ENCODE results near the gene XRN2.
"Not testable (repeated sequence)": the region's sequence is repeated elsewhere in the genome, so short reads cannot be mapped to it uniquely, and the experiment has no call there.

Gene XRN2

GRCh38 chr20:21357844-21358243 is 54.7 kb downstream of the XRN2 start:
- no peak overlapping the region for H3K27ac ChIP-seq (ENCODE audit: low read length)
- no peaks in the 10 kb centered on the region for H3K27me3 ChIP-seq (ENCODE audit: insufficient read depth, low read length)
- no peaks in the 10 kb centered on the region for H3K4me1 ChIP-seq (ENCODE audit: insufficient read depth, low read length)
- no peaks in the 10 kb centered on the region for H3K9me3 ChIP-seq (ENCODE audit: insufficient read depth, low read depth, low read length)
- H3K36me3 ChIP-seq (ENCODE audit: insufficient read depth, low read depth, low read length) = peaks cover 98% of the 10 kb centered on the region
- H3K4me3 ChIP-seq (ENCODE audit: low read length) = no peak overlapping the region
- no peak overlapping the region for H3K9ac ChIP-seq (ENCODE audit: low read depth, low read length)

- H3K36me3 ChIP-seq (ENCODE audit: insufficient read depth, low read depth, low read length) = peaks cover 100% of the 10 kb centered on the region
- H3K27me3 ChIP-seq (ENCODE audit: insufficient read depth, low read length) = no peaks in the 10 kb centered on the region
- no peaks in the 10 kb centered on the region for H3K4me1 ChIP-seq (ENCODE audit: insufficient read depth, low read length)
- no peak overlapping the region for H3K4me3 ChIP-seq (ENCODE audit: low read length)
- no peak overlapping the region for H3K27ac ChIP-seq (ENCODE audit: low read length)
- H3K9me3 ChIP-seq (ENCODE audit: insufficient read depth, low read depth, low read length) = no peaks in the 10 kb centered on the region
- no peak overlapping the region for H3K9ac ChIP-seq (ENCODE audit: low read depth, low read length)
These were observed 55.6 kb downstream of the XRN2 start for GRCh38 chr20:21358737-21359136.

- H3K9me3 ChIP-seq (ENCODE audit: insufficient read depth, low read depth, low read length) = no peaks in the 10 kb centered on the region
- no peak overlapping the region for H3K27ac ChIP-seq (ENCODE audit: low read length)
- no peaks in the 10 kb centered on the region for H3K4me1 ChIP-seq (ENCODE audit: insufficient read depth, low read length)
- H3K9ac ChIP-seq (ENCODE audit: low read depth, low read length) = no peak overlapping the region
- H3K36me3 ChIP-seq (ENCODE audit: insufficient read depth, low read depth, low read length) = peaks cover 98% of the 10 kb centered on the region
- no peaks in the 10 kb centered on the region for H3K27me3 ChIP-seq (ENCODE audit: insufficient read depth, low read length)
- H3K4me3 ChIP-seq (ENCODE audit: low read length) = no peak overlapping the region
These were observed 57.6 kb downstream of the XRN2 start for GRCh38 chr20:21360705-21361104.

GRCh38 chr20:21361266-21361665 is 58.1 kb downstream of the XRN2 start:
- Histone ChIP-seq H3K27ac (ENCODE audit: low read length) (no peak overlapping the region), H3K36me3 (ENCODE audit: insufficient read depth, low read depth, low read length) (peaks cover 94% of the 10 kb centered on the region), H3K27me3 (ENCODE audit: insufficient read depth, low read length) (no peaks in the 10 kb centered on the region), H3K4me1 (ENCODE audit: insufficient read depth, low read length) (no peaks in the 10 kb centered on the region), H3K9ac (ENCODE audit: low read depth, low read length) (no peak overlapping the region), H3K4me3 (ENCODE audit: low read length) (no peak overlapping the region), H3K9me3 (ENCODE audit: insufficient read depth, low read depth, low read length) (no peaks in the 10 kb centered on the region)

- Histone ChIP-seq H3K4me1 (ENCODE audit: insufficient read depth, low read length) (no peaks in the 10 kb centered on the region), H3K27ac (ENCODE audit: low read length) (no peak overlapping the region), H3K9ac (ENCODE audit: low read depth, low read length) (no peak overlapping the region), H3K4me3 (ENCODE audit: low read length) (no peak overlapping the region), H3K36me3 (ENCODE audit: insufficient read depth, low read depth, low read length) (peaks cover 94% of the 10 kb centered on the region), H3K27me3 (ENCODE audit: insufficient read depth, low read length) (no peaks in the 10 kb centered on the region), H3K9me3 (ENCODE audit: insufficient read depth, low read depth, low read length) (no peaks in the 10 kb centered on the region)
These were observed 61.3 kb downstream of the XRN2 start for GRCh38 chr20:21364413-21364812.

- Histone ChIP-seq H3K27ac (ENCODE audit: low read length) (no peak overlapping the region), H3K9me3 (ENCODE audit: insufficient read depth, low read depth, low read length) (no peaks in the 10 kb centered on the region), H3K36me3 (ENCODE audit: insufficient read depth, low read depth, low read length) (peaks cover 90% of the 10 kb centered on the region), H3K27me3 (ENCODE audit: insufficient read depth, low read length) (no peaks in the 10 kb centered on the region), H3K4me1 (ENCODE audit: insufficient read depth, low read length) (no peaks in the 10 kb centered on the region), H3K9ac (ENCODE audit: low read depth, low read length) (no peak overlapping the region), H3K4me3 (ENCODE audit: low read length) (no peak overlapping the region)
These were observed 62.6 kb downstream of the XRN2 start for GRCh38 chr20:21365771-21366170.

- H3K27me3 ChIP-seq (ENCODE audit: insufficient read depth, low read length); H3K9me3 ChIP-seq (ENCODE audit: insufficient read depth, low read depth, low read length); H3K9ac ChIP-seq (ENCODE audit: low read depth, low read length); H3K4me3 ChIP-seq (ENCODE audit: low read length); H3K27ac ChIP-seq (ENCODE audit: low read length); H3K4me1 ChIP-seq (ENCODE audit: insufficient read depth, low read length): not testable (repeated sequence)
- H3K36me3 ChIP-seq (ENCODE audit: insufficient read depth, low read depth, low read length) = peaks cover 90% of the 10 kb centered on the region
These were observed 63.1 kb downstream of the XRN2 start for GRCh38 chr20:21366273-21366672.

- peaks cover 90% of the 10 kb centered on the region for H3K36me3 ChIP-seq (ENCODE audit: insufficient read depth, low read depth, low read length)
- H3K4me3 ChIP-seq (ENCODE audit: low read length) = no peak overlapping the region
- H3K9ac ChIP-seq (ENCODE audit: low read depth, low read length) = no peak overlapping the region
- H3K27ac ChIP-seq (ENCODE audit: low read length) = no peak overlapping the region
- H3K4me1 ChIP-seq (ENCODE audit: insufficient read depth, low read length) = no peaks in the 10 kb centered on the region
- H3K9me3 ChIP-seq (ENCODE audit: insufficient read depth, low read depth, low read length) = no peaks in the 10 kb centered on the region
- H3K27me3 ChIP-seq (ENCODE audit: insufficient read depth, low read length) = no peaks in the 10 kb centered on the region
These were observed 65.7 kb downstream of the XRN2 start for GRCh38 chr20:21368791-21369190.

GRCh38 chr20:21371193-21371592 is 68.1 kb downstream of the XRN2 start:
- Histone ChIP-seq H3K4me1 (ENCODE audit: insufficient read depth, low read length) (no peaks in the 10 kb centered on the region), H3K4me3 (ENCODE audit: low read length) (no peak overlapping the region), H3K27me3 (ENCODE audit: insufficient read depth, low read length) (no peaks in the 10 kb centered on the region), H3K36me3 (ENCODE audit: insufficient read depth, low read depth, low read length) (peaks cover 73% of the 10 kb centered on the region), H3K27ac (ENCODE audit: low read length) (no peak overlapping the region), H3K9me3 (ENCODE audit: insufficient read depth, low read depth, low read length) (no peaks in the 10 kb centered on the region), H3K9ac (ENCODE audit: low read depth, low read length) (no peak overlapping the region)

GRCh38 chr20:21372016-21372415 is 68.9 kb downstream of the XRN2 start:
- Histone ChIP-seq H3K36me3 (ENCODE audit: insufficient read depth, low read depth, low read length) (peaks cover 72% of the 10 kb centered on the region), H3K4me3 (ENCODE audit: low read length) (no peak overlapping the region), H3K27ac (ENCODE audit: low read length) (no peak overlapping the region), H3K27me3 (ENCODE audit: insufficient read depth, low read length) (no peaks in the 10 kb centered on the region), H3K9ac (ENCODE audit: low read depth, low read length) (no peak overlapping the region), H3K4me1 (ENCODE audit: insufficient read depth, low read length) (no peaks in the 10 kb centered on the region), H3K9me3 (ENCODE audit: insufficient read depth, low read depth, low read length) (no peaks in the 10 kb centered on the region)

GRCh38 chr20:21373436-21373835 is 70.3 kb downstream of the XRN2 start:
- no peak overlapping the region for H3K27ac ChIP-seq (ENCODE audit: low read length)
- no peak overlapping the region for H3K9ac ChIP-seq (ENCODE audit: low read depth, low read length)
- no peaks in the 10 kb centered on the region for H3K27me3 ChIP-seq (ENCODE audit: insufficient read depth, low read length)
- no peaks in the 10 kb centered on the region for H3K4me1 ChIP-seq (ENCODE audit: insufficient read depth, low read length)
- no peaks in the 10 kb centered on the region for H3K9me3 ChIP-seq (ENCODE audit: insufficient read depth, low read depth, low read length)
- H3K36me3 ChIP-seq (ENCODE audit: insufficient read depth, low read depth, low read length) = peaks cover 58% of the 10 kb centered on the region
- no peak overlapping the region for H3K4me3 ChIP-seq (ENCODE audit: low read length)

- no peaks in the 10 kb centered on the region for H3K9me3 ChIP-seq (ENCODE audit: insufficient read depth, low read depth, low read length)
- peaks cover 60% of the 10 kb centered on the region for H3K36me3 ChIP-seq (ENCODE audit: insufficient read depth, low read depth, low read length)
- H3K27ac ChIP-seq (ENCODE audit: low read length) = no peak overlapping the region
- H3K9ac ChIP-seq (ENCODE audit: low read depth, low read length) = no peak overlapping the region
- no peaks in the 10 kb centered on the region for H3K4me1 ChIP-seq (ENCODE audit: insufficient read depth, low read length)
- H3K4me3 ChIP-seq (ENCODE audit: low read length) = no peak overlapping the region
- no peaks in the 10 kb centered on the region for H3K27me3 ChIP-seq (ENCODE audit: insufficient read depth, low read length)
These were observed 73.5 kb downstream of the XRN2 start for GRCh38 chr20:21376626-21377025.

- Histone ChIP-seq H3K27me3 (ENCODE audit: insufficient read depth, low read length) (no peaks in the 10 kb centered on the region), H3K9ac (ENCODE audit: low read depth, low read length) (no peak overlapping the region), H3K4me3 (ENCODE audit: low read length) (no peak overlapping the region), H3K27ac (ENCODE audit: low read length) (no peak overlapping the region), H3K4me1 (ENCODE audit: insufficient read depth, low read length) (no peaks in the 10 kb centered on the region), H3K36me3 (ENCODE audit: insufficient read depth, low read depth, low read length) (peaks cover 60% of the 10 kb centered on the region), H3K9me3 (ENCODE audit: insufficient read depth, low read depth, low read length) (no peaks in the 10 kb centered on the region)
These were observed 74.6 kb downstream of the XRN2 start for GRCh38 chr20:21377701-21378100.
